OCI-LY1 (cell line): ENCODE data around the gene RBM15B.

Experiments
- H2AFZ ChIP-seq: fragments of 200-600 bp; sonication (generic), shearing (Covaris generic); 2 replicates; pipeline ENCODE4 v1.6.0; 2014; ENCODE audit warnings: antibody characterized with exemption, mild to moderate bottlenecking, low read length
- H3F3A ChIP-seq: fragments of 200-600 bp; sonication (generic), shearing (Covaris generic); 2 replicates; pipeline ENCODE4 v1.6.0; 2014; ENCODE audit warnings: mild to moderate bottlenecking, antibody characterized with exemption, low read length, moderate library complexity; ENCODE audit not compliant: insufficient read depth
- H3K27ac ChIP-seq: fragments of 200-600 bp; sonication (generic); 2 replicates; pipeline ENCODE4 v1.5.1; 2014; ENCODE audit warnings: low read length, mixed run types, mild to moderate bottlenecking, low read depth; ENCODE audit not compliant: poor library complexity, severe bottlenecking
- H3K27me3 ChIP-seq: fragments of 200-600 bp; sonication (generic); 2 replicates; pipeline ENCODE4 v1.6.0; 2014; ENCODE audit warnings: antibody characterized with exemption, mild to moderate bottlenecking, low read length, moderate library complexity; ENCODE audit not compliant: insufficient read depth
- H3K36me3 ChIP-seq: fragments of 200-600 bp; sonication (generic); 2 replicates; pipeline ENCODE4 v1.6.1; 2014; ENCODE audit warnings: mild to moderate bottlenecking, antibody characterized with exemption, low read length, moderate library complexity, mixed read lengths; ENCODE audit not compliant: insufficient read depth
- H3K4me1 ChIP-seq: fragments of 200-600 bp; sonication (generic); 2 replicates; pipeline ENCODE4 v1.5.1; 2014; ENCODE audit warnings: mild to moderate bottlenecking, low read length, moderate library complexity; ENCODE audit not compliant: insufficient read depth, severe bottlenecking
- H3K4me2 ChIP-seq: fragments of 200-600 bp; sonication (generic), shearing (Covaris generic); 2 replicates; pipeline ENCODE4 v1.6.1; 2014; ENCODE audit warnings: low read length
- H3K4me3 ChIP-seq: fragments of 200-600 bp; sonication (generic); 2 replicates; pipeline ENCODE4 v1.5.1; 2014; ENCODE audit warnings: low read length, low read depth, mild to moderate bottlenecking, mixed read lengths; ENCODE audit not compliant: poor library complexity, severe bottlenecking
- H3K79me2 ChIP-seq: fragments of 200-600 bp; shearing (Covaris generic); 2 replicates; pipeline ENCODE4 v1.6.1; 2016; ENCODE audit warnings: mixed run types, low read length, mixed read lengths; ENCODE audit not compliant: insufficient read depth
- H3K9ac ChIP-seq: fragments of 200-600 bp; sonication (generic), shearing (Covaris generic); 2 replicates; pipeline ENCODE4 v1.6.1; 2014; ENCODE audit warnings: mild to moderate bottlenecking, low read length, mixed read lengths
- H3K9me2 ChIP-seq: fragments of 200-600 bp; sonication (generic), shearing (Covaris generic); 2 replicates; pipeline ENCODE4 v1.6.1; 2014; ENCODE audit warnings: low read depth, mild to moderate bottlenecking, low read length, mixed read lengths
- H3K9me3 ChIP-seq: fragments of 200-600 bp; shearing (Covaris generic); 2 replicates; pipeline ENCODE4 v1.6.1; 2014; ENCODE audit warnings: low read length, mixed read lengths
- H4K20me1 ChIP-seq: fragments of 200-600 bp; sonication (generic), shearing (Covaris generic); 2 replicates; pipeline ENCODE4 v1.6.0; 2016; ENCODE audit warnings: mild to moderate bottlenecking, low read length; ENCODE audit not compliant: insufficient read depth
- CTCF ChIP-seq: fragments of 200-600 bp; sonication (generic), shearing (Covaris generic); IDR thresholded peaks from 2 replicates; pipeline ENCODE4 v1.5.1; 2017; ENCODE audit warnings: mild to moderate bottlenecking, antibody characterized with exemption, low read length, moderate library complexity, mixed read lengths
- EZH2 ChIP-seq: fragments of 200-600 bp; sonication (generic), shearing (Covaris generic); IDR thresholded peaks from 2 replicates; pipeline ENCODE4 v1.8.0; 2017; ENCODE audit warnings: borderline replicate concordance, mixed run types, mild to moderate bottlenecking, antibody characterized with exemption, low read length, moderate library complexity, mixed read lengths

The RBM15B gene

GRCh38 chr3:51408813-51409212 lies 17.7 kb downstream of the RBM15B start:
- no peaks in the 10 kb centered on the region for H3K79me2 ChIP-seq
- H3K27ac ChIP-seq, result no peak overlapping the region
- H3K4me2 ChIP-seq, result no peak overlapping the region
- no peaks in the 10 kb centered on the region for H4K20me1 ChIP-seq
- H3K36me3 ChIP-seq, result peaks cover 88% of the 10 kb centered on the region
- H3K9ac ChIP-seq, result no peak overlapping the region
- no peaks in the 10 kb centered on the region for H3K27me3 ChIP-seq
- H3K9me3 ChIP-seq, result no peaks in the 10 kb centered on the region
- no peak overlapping the region for H3K4me3 ChIP-seq
- no peak for TF ChIP-seq CTCF
- no peak for TF ChIP-seq EZH2
- no peaks in the 10 kb centered on the region for H3K4me1 ChIP-seq
- no peak overlapping the region for H2AFZ ChIP-seq
- H3K9me2 ChIP-seq, result no peaks in the 10 kb centered on the region
- H3F3A ChIP-seq, result no peaks in the 10 kb centered on the region

- Histone ChIP-seq H3K9ac (no peak overlapping the region), H3K4me2 (no peak overlapping the region), H3K9me2 (no peaks in the 10 kb centered on the region), H3K4me1 (no peaks in the 10 kb centered on the region), H4K20me1 (no peaks in the 10 kb centered on the region), H3F3A (no peaks in the 10 kb centered on the region; the same call in 1 of the 2 replicates), H3K27ac (no peak overlapping the region), H3K79me2 (no peaks in the 10 kb centered on the region), H3K9me3 (no peaks in the 10 kb centered on the region), H3K27me3 (no peaks in the 10 kb centered on the region), H3K4me3 (no peak overlapping the region), H2AFZ (no peak overlapping the region), H3K36me3 (peaks cover 73% of the 10 kb centered on the region)
- no peak for TF ChIP-seq EZH2
- no peak for TF ChIP-seq CTCF
Observed at GRCh38 chr3:51422211-51422610, 31.1 kb downstream of the RBM15B start.

GRCh38 chr3:51426921-51427320 lies 35.8 kb downstream of the RBM15B start:
- Histone ChIP-seq H3K27me3 (no peaks in the 10 kb centered on the region), H3K27ac (no peak overlapping the region), H3K9me3 (no peaks in the 10 kb centered on the region), H3K36me3 (peaks cover 66% of the 10 kb centered on the region), H3F3A (no peaks in the 10 kb centered on the region), H3K4me1 (no peaks in the 10 kb centered on the region), H3K4me2 (no peak overlapping the region), H3K9ac (no peak overlapping the region), H4K20me1 (no peaks in the 10 kb centered on the region), H3K9me2 (no peaks in the 10 kb centered on the region), H3K79me2 (no peaks in the 10 kb centered on the region), H2AFZ (no peak overlapping the region), H3K4me3 (no peak overlapping the region)
- TF ChIP-seq EZH2 (no peak), CTCF (no peak)
